Liver (tissue), 3 donors: Measurements from ENCODE around the gene GNB5.

Experiments
- RAD21 ChIP-seq, 2 donors: IDR thresholded peaks; 2 replicates each; pipeline ENCODE4 v1.6.1; 2016; ENCODE audit warnings: antibody characterized with exemption in 2 of 2, mild to moderate bottlenecking in 2 of 2
- REST ChIP-seq: IDR thresholded peaks from 2 replicates; pipeline ENCODE4 v1.6.1; 2016; ENCODE audit warnings: antibody characterized with exemption, mild to moderate bottlenecking
- RXRA ChIP-seq, 2 donors: IDR thresholded peaks; 2 replicates each; pipeline ENCODE4 v1.6.1; 2017 to 2018; ENCODE audit warnings: antibody characterized with exemption in 2 of 2, mild to moderate bottlenecking in 1 of 2
- TAF1 ChIP-seq: conservative IDR thresholded peaks from 2 replicates; pipeline ENCODE4 v1.6.1; 2016; ENCODE audit warnings: antibody characterized with exemption, mild to moderate bottlenecking
- TF ChIP-seq, protein P1 (sequence below): fragments of 150-350 bp; IDR thresholded peaks from 2 replicates; pipeline ENCODE4 v1.5.1; 2017; ENCODE audit warnings: improper control_type of control experiment, low read depth, low read length; ENCODE audit not compliant: missing input control
- TF ChIP-seq, protein P2 (sequence below): IDR thresholded peaks from 2 replicates; pipeline ENCODE4 v1.6.1; 2016; ENCODE audit warnings: antibody characterized with exemption
- TF ChIP-seq, protein P3 (sequence below): IDR thresholded peaks from 2 replicates; pipeline ENCODE4 v1.6.1; 2016; ENCODE audit warnings: antibody characterized with exemption
- donor health status: healthy.
- donor health status: healthy.

- TF ChIP-seq, protein P1, sequence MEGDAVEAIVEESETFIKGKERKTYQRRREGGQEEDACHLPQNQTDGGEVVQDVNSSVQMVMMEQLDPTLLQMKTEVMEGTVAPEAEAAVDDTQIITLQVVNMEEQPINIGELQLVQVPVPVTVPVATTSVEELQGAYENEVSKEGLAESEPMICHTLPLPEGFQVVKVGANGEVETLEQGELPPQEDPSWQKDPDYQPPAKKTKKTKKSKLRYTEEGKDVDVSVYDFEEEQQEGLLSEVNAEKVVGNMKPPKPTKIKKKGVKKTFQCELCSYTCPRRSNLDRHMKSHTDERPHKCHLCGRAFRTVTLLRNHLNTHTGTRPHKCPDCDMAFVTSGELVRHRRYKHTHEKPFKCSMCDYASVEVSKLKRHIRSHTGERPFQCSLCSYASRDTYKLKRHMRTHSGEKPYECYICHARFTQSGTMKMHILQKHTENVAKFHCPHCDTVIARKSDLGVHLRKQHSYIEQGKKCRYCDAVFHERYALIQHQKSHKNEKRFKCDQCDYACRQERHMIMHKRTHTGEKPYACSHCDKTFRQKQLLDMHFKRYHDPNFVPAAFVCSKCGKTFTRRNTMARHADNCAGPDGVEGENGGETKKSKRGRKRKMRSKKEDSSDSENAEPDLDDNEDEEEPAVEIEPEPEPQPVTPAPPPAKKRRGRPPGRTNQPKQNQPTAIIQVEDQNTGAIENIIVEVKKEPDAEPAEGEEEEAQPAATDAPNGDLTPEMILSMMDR = no peak
- TF ChIP-seq, protein P2, sequence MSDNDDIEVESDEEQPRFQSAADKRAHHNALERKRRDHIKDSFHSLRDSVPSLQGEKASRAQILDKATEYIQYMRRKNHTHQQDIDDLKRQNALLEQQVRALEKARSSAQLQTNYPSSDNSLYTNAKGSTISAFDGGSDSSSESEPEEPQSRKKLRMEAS = no peak
- no peak for TF ChIP-seq TAF1
- no peak for TF ChIP-seq RXRA (IDR thresholded peaks at IDR 0.05)
- TF ChIP-seq, protein P3, sequence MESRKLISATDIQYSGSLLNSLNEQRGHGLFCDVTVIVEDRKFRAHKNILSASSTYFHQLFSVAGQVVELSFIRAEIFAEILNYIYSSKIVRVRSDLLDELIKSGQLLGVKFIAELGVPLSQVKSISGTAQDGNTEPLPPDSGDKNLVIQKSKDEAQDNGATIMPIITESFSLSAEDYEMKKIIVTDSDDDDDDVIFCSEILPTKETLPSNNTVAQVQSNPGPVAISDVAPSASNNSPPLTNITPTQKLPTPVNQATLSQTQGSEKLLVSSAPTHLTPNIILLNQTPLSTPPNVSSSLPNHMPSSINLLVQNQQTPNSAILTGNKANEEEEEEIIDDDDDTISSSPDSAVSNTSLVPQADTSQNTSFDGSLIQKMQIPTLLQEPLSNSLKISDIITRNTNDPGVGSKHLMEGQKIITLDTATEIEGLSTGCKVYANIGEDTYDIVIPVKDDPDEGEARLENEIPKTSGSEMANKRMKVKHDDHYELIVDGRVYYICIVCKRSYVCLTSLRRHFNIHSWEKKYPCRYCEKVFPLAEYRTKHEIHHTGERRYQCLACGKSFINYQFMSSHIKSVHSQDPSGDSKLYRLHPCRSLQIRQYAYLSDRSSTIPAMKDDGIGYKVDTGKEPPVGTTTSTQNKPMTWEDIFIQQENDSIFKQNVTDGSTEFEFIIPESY = no peak
- TF ChIP-seq RAD21 (IDR thresholded peaks at IDR 0.05) = no peak
- TF ChIP-seq REST = no peak
Measured at GRCh38 chr15:52095597-52096262, 95.5 kb downstream of the GNB5 start.
